ENCODE data around the gene PPP1R36. TPM values are rescaled to one million over a fixed set of nuclear protein-coding genes. Genes with fewer than 3 reads are reported as not detected.

The PPP1R36 gene
- total RNA-seq, 4 donors from 2014 or later, result 2.3 to 5.7 (median 3.9) TPM

GRCh38 chr14:64525354-64525753 lies 24.4 kb upstream of the PPP1R36 start:
- no peak for TF ChIP-seq CTCF (IDR thresholded peaks at IDR 0.05; ENCODE audit: low read depth)

GRCh38 chr14:64531567-64531966 lies 18.2 kb upstream of the PPP1R36 start:
- no peak for TF ChIP-seq CTCF (IDR thresholded peaks at IDR 0.05; ENCODE audit: low read depth)

GRCh38 chr14:64536488-64537245 lies 13.1 kb upstream of the PPP1R36 start:
- TF ChIP-seq CTCF (IDR thresholded peaks at IDR 0.05; ENCODE audit: low read depth), result no peak

GRCh38 chr14:64540208-64541202 lies 9.3 kb upstream of the PPP1R36 start, which contains the start of gene HSPA2:
Gene HSPA2 (plus strand): TSS chr14:64540741. CDS start chr14:64540850, 109 bp downstream.
- no peak for TF ChIP-seq CTCF (IDR thresholded peaks at IDR 0.05; ENCODE audit: low read depth)

- TF ChIP-seq CTCF (IDR thresholded peaks at IDR 0.05; ENCODE audit: low read depth), result no peak
These were observed 8.3 kb upstream of the PPP1R36 start for GRCh38 chr14:64541261-64541971.

GRCh38 chr14:64541972-64542835 lies 7.6 kb upstream of the PPP1R36 start:
- no peak for TF ChIP-seq CTCF (IDR thresholded peaks at IDR 0.05; ENCODE audit: low read depth)

Measured in subcutaneous adipose tissue (tissue), 4 donors.